A375 (cell line): ENCODE measurements around the gene ZNF20. TPM values are rescaled to one million over a fixed set of nuclear protein-coding genes. Genes with fewer than 3 reads are reported as not detected.

Source experiments
- small RNA-seq: library from RNA; depleted of rRNA; stranded (forward); fragments of <200 nt; gene quantifications from one replicate; pipeline ENCODE3, GENCODE V24; 2014
- total RNA-seq: library from RNA; depleted of rRNA; stranded (reverse); fragments of >200 nt; shearing (Covaris generic); gene quantifications from 2 replicates; pipeline ENCODE4 v1.2.3, GENCODE V29; 2014; rRNA removed

Gene ZNF20
- 2.5 and 3.8 TPM in 2 replicates for total RNA-seq

GRCh38 chr19:12139885-12140544 lies at the start of gene ZNF20:
ZNF20 (minus strand) TSS chr19:12140350; CDS start chr19:12140182, 168 bp downstream.

GRCh38 chr19:12162882-12163806 lies 23.0 kb upstream of the ZNF20 start, which contains the start of gene ZNF136:
ZNF136 (plus strand) TSS chr19:12163096; CDS start chr19:12163204, 108 bp downstream.

GRCh38 chr19:12156223-12157058 lies 16.3 kb upstream of the ZNF20 start, which contains the start of gene ZNF625:
ZNF625 (minus strand) TSS chr19:12156734; CDS start chr19:12156558, 176 bp downstream.

Small RNA genes within 50 kb of the gene (small RNA-seq; reads per million reads assigned to genes)
- not detected for gene RF00019
- not detected for gene RNA5SP467

Other genes with a start within 250 kb of the ZNF20 start
- 7.3 and 11.8 TPM in 2 replicates for gene ZNF700, start 215.2 kb downstream of the ZNF20 start, total RNA-seq
- 0.19 and 0.42 TPM in 2 replicates for gene ZNF763, start 175.3 kb downstream of the ZNF20 start, total RNA-seq
- gene ZNF433, start 104.7 kb downstream of the ZNF20 start, total RNA-seq, result 1.9 and 6.3 TPM in 2 replicates
- 0.15 and 0.19 TPM in 2 replicates for gene ZNF878, start 87.4 kb downstream of the ZNF20 start, total RNA-seq
- gene ZNF844, start 75.6 kb downstream of the ZNF20 start, total RNA-seq, result 3.0 and 3.4 TPM in 2 replicates
- 9.5 and 11.2 TPM in 2 replicates for gene ZNF625, start 16.4 kb upstream of the ZNF20 start, total RNA-seq
- gene ZNF136, start 22.7 kb upstream of the ZNF20 start, total RNA-seq, result 10.0 and 11.6 TPM in 2 replicates
- 5.7 and 9.7 TPM in 2 replicates for gene ZNF44, start 154.5 kb upstream of the ZNF20 start, total RNA-seq
- 1.4 and 2.4 TPM in 2 replicates for gene ZNF563, start 193.3 kb upstream of the ZNF20 start, total RNA-seq
- 0.21 and 0.53 TPM in 2 replicates for gene ZNF442, start 225.3 kb upstream of the ZNF20 start, total RNA-seq